CD4-positive, alpha-beta memory T cell (primary cell): ENCODE measurements around the gene DNM2. TPM values are rescaled to one million over a fixed set of nuclear protein-coding genes. Genes with fewer than 3 reads are reported as not detected.
A peak's percentile ranks its signal among the peaks of the same experiment; 100 is the strongest.

ENCODE experiments used
- CTCF ChIA-PET: fragments of 350-600 bp; sonication (Branson Sonifier 250); formaldehyde crosslinking; loops from one replicate; lab custom pipeline; 2021; ENCODE audit warnings: inconsistent platforms; ENCODE audit not compliant: partially characterized antibody; lab: Charles Lee
- POLR2A ChIA-PET: fragments of 350-600 bp; sonication (Branson Sonifier 250); formaldehyde crosslinking; loops from one replicate; lab custom pipeline; 2021; ENCODE audit not compliant: partially characterized antibody; lab: Charles Lee
- DNase-seq, 5 donors: peaks; one replicate each; pipeline versions ENCODE4 v3.0.0 to v3.0.0-alpha.2; 2020 to 2022; ENCODE audit warnings: mixed read lengths in 1 of 5
- H3K27ac ChIP-seq: one replicate; pipeline ENCODE4 v1.7.0; 2013; ENCODE audit warnings: low read depth, low read length
- H3K27me3 ChIP-seq: 2 replicates; pipeline ENCODE4 v1.7.0; 2013; ENCODE audit warnings: mild to moderate bottlenecking, low read length, moderate library complexity; ENCODE audit not compliant: insufficient read depth
- H3K36me3 ChIP-seq: 2 replicates; pipeline ENCODE4 v1.7.0; 2013; ENCODE audit warnings: mild to moderate bottlenecking, low read length, moderate library complexity; ENCODE audit not compliant: insufficient read depth
- H3K4me1 ChIP-seq: 2 replicates; pipeline ENCODE4 v1.7.0; 2013; ENCODE audit warnings: mild to moderate bottlenecking, low read length, moderate library complexity; ENCODE audit not compliant: insufficient read depth
- H3K4me3 ChIP-seq, 2 donors: one replicate each; pipeline ENCODE4 v1.7.0; 2013; ENCODE audit warnings: low read length in 2 of 2, mild to moderate bottlenecking in 1 of 2
- H3K9me3 ChIP-seq, 2 donors: one replicate each; pipeline ENCODE4 v1.7.0; 2013; ENCODE audit warnings: low read length in 2 of 2, control low read depth in 1 of 2; ENCODE audit not compliant: control insufficient read depth in 1 of 2
- H3K27ac Mint-ChIP-seq, 7 donors: one replicate each; pipeline ENCODE4 v1.8.0; 2020 to 2021; ENCODE audit warnings: mixed read lengths in 7 of 7, mild to moderate bottlenecking in 6 of 7, inconsistent platforms in 3 of 7, moderate library complexity in 3 of 7
- H3K27me3 Mint-ChIP-seq, 2 donors: one replicate each; pipeline ENCODE4 v1.8.0; 2020 to 2021; ENCODE audit warnings: mixed read lengths in 2 of 2
- H3K36me3 Mint-ChIP-seq, 2 donors: one replicate each; pipeline ENCODE4 v1.8.0; 2020 to 2021; ENCODE audit warnings: mixed read lengths in 2 of 2, inconsistent platforms in 1 of 2, mild to moderate bottlenecking in 1 of 2
- H3K4me1 Mint-ChIP-seq, 4 donors: one replicate each; pipeline ENCODE4 v1.8.0; 2020 to 2021; ENCODE audit warnings: mixed read lengths in 4 of 4, mild to moderate bottlenecking in 1 of 4
- H3K4me3 Mint-ChIP-seq, 8 donors: one replicate each; pipeline ENCODE4 v1.8.0; 2020 to 2021; ENCODE audit warnings: mixed read lengths in 8 of 8, mild to moderate bottlenecking in 7 of 8, moderate library complexity in 6 of 8, inconsistent platforms in 3 of 8
- H3K9me3 Mint-ChIP-seq, 8 donors: one replicate each; pipeline ENCODE4 v1.8.0; 2020 to 2021; ENCODE audit warnings: mixed read lengths in 8 of 8, mild to moderate bottlenecking in 5 of 8, inconsistent platforms in 3 of 8, moderate library complexity in 1 of 8
- intact Hi-C: fragments of 100-400 bp; cut with micrococcal nuclease; formaldehyde crosslinking; loops from one replicate; pipeline ENCODE4 v1.15.1; 2023
- polyA plus RNA-seq, 2 donors: library from polyadenylated mRNA; unstranded; fragments of 300-500 nt; fragmentation: Illumina TruSeq; gene quantifications; one replicate each; pipeline ENCODE4 v1.2.3, GENCODE V29; 2021
- total RNA-seq, 2 experiments: library from RNA; stranded (reverse); gene quantifications; one replicate each; pipeline ENCODE4 v1.2.3, GENCODE V29; 2021

Gene DNM2
- total and polyA plus RNA-seq, 4 experiments from 2014 or later = 46.3 to 272 (median 174) TPM

- intact Hi-C loops = no loop called here
- no peak for DNase-seq
- Histone ChIP-seq H3K36me3 (peaks cover 49% of the 10 kb centered on the region), H3K27ac (no peak overlapping the region), H3K27me3 (no peaks in the 10 kb centered on the region), H3K9me3 (no peaks in the 10 kb centered on the region), H3K4me1 (peaks cover 3% of the 10 kb centered on the region), H3K4me3 (no peak overlapping the region)
- no peak overlapping the region for H3K4me3 Mint-ChIP-seq
- peaks cover 2 to 12% (median 6%) of the 10 kb centered on the region in 4 donors for H3K4me1 Mint-ChIP-seq
- POLR2A ChIA-PET = no interaction called here
- H3K27me3 Mint-ChIP-seq = no peaks in the 10 kb centered on the region
- H3K9me3 Mint-ChIP-seq = peaks cover 0 to 4% (median 0%) of the 10 kb centered on the region in 8 donors
- peak overlapping the region in 3 of 7 donors; percentile 28 to 61 (median 58) for H3K27ac Mint-ChIP-seq
- peaks cover 22 to 53% of the 10 kb centered on the region in 2 donors for H3K36me3 Mint-ChIP-seq
- CTCF ChIA-PET = interaction anchor here (1.1 kb wide), 1 partner anchor 109 kb away, joined by 3 read pairs; no protein-coding TSS in a partner anchor
Observed at GRCh38 chr19:10690341-10690781, 27.5 kb upstream of the DNM2 start.

- peaks cover 0 to 4% (median 0%) of the 10 kb centered on the region in 8 donors for H3K9me3 Mint-ChIP-seq
- Histone ChIP-seq H3K4me3 (no peak overlapping the region), H3K27me3 (no peaks in the 10 kb centered on the region), H3K36me3 (peaks cover 48% of the 10 kb centered on the region), H3K4me1 (peaks cover 12% of the 10 kb centered on the region), H3K9me3 (no peaks in the 10 kb centered on the region), H3K27ac (no peak overlapping the region)
- peaks cover 3 to 4% of the 10 kb centered on the region in 2 donors for H3K27me3 Mint-ChIP-seq
- CTCF ChIA-PET = interaction anchor here (0.8 to 2.0 kb wide), 2 partner anchors 47 to 110 kb away, joined by 4 to 8 read pairs; no protein-coding TSS in a partner anchor
- no peak for DNase-seq
- H3K36me3 Mint-ChIP-seq = peaks cover 18 to 53% of the 10 kb centered on the region in 2 donors
- intact Hi-C loops = no loop called here
- no peak overlapping the region for H3K4me3 Mint-ChIP-seq
- H3K4me1 Mint-ChIP-seq = peaks cover 10 to 21% (median 15%) of the 10 kb centered on the region in 4 donors
- peak overlapping the region in 1 of 7 donors; percentile 28 for H3K27ac Mint-ChIP-seq
- POLR2A ChIA-PET = no interaction called here
Observed at GRCh38 chr19:10691178-10691881, 26.5 kb upstream of the DNM2 start.

- Histone ChIP-seq H3K36me3 (peaks cover 42% of the 10 kb centered on the region), H3K4me1 (peaks cover 12% of the 10 kb centered on the region), H3K27me3 (no peaks in the 10 kb centered on the region), H3K27ac (no peak overlapping the region), H3K4me3 (no peak overlapping the region), H3K9me3 (no peaks in the 10 kb centered on the region)
- no peak for DNase-seq
- POLR2A ChIA-PET = no interaction called here
- Mint-ChIP-seq H3K27ac (peak overlapping the region in 1 of 7 donors; percentile 28), H3K27me3 (peaks cover 3 to 4% of the 10 kb centered on the region in 2 donors), H3K4me1 (peaks cover 10 to 21% (median 16%) of the 10 kb centered on the region in 4 donors), H3K4me3 (no peak overlapping the region), H3K9me3 (peaks cover 0 to 4% (median 0%) of the 10 kb centered on the region in 8 donors), H3K36me3 (peaks cover 18 to 48% of the 10 kb centered on the region in 2 donors)
- CTCF ChIA-PET = interaction anchor here (0.8 to 2.0 kb wide), 4 partner anchors 9 to 110 kb away, joined by 3 to 8 read pairs (median 4); partner anchors contain the start of gene QTRT1
- intact Hi-C loops = no loop called here
Observed at GRCh38 chr19:10691883-10692282, 26.0 kb upstream of the DNM2 start.

- intact Hi-C loops = no loop called here
- CTCF ChIA-PET = interaction anchor here (0.9 to 2.0 kb wide), 3 partner anchors 8 to 111 kb away, joined by 3 to 8 read pairs (median 4); partner anchors contain the start of gene QTRT1
- Mint-ChIP-seq H3K27me3 (peaks cover 3 to 8% of the 10 kb centered on the region in 2 donors), H3K36me3 (peaks cover 18 to 45% of the 10 kb centered on the region in 2 donors), H3K27ac (peak overlapping the region in 2 of 7 donors; percentile 28 to 45), H3K4me3 (no peak overlapping the region), H3K9me3 (peaks cover 0 to 4% (median 0%) of the 10 kb centered on the region in 8 donors), H3K4me1 (peaks cover 10 to 21% (median 16%) of the 10 kb centered on the region in 4 donors)
- POLR2A ChIA-PET = no interaction called here
- H3K4me3 ChIP-seq = no peak overlapping the region
- H3K4me1 ChIP-seq = peaks cover 12% of the 10 kb centered on the region
- peaks cover 36% of the 10 kb centered on the region for H3K36me3 ChIP-seq
- no peaks in the 10 kb centered on the region for H3K9me3 ChIP-seq
- H3K27ac ChIP-seq = no peak overlapping the region
- DNase-seq = no peak
- no peaks in the 10 kb centered on the region for H3K27me3 ChIP-seq
Observed at GRCh38 chr19:10692673-10693264, 25.1 kb upstream of the DNM2 start.

- peak overlapping the region in 3 of 7 donors; percentile 42 to 89 (median 81) for H3K27ac Mint-ChIP-seq
Observed at GRCh38 chr19:10694706-10695307, 23.1 kb upstream of the DNM2 start.

GRCh38 chr19:10695401-10696398 is 22.2 kb upstream of the DNM2 start:
- Histone ChIP-seq H3K4me3 (peak overlapping the region in 1 of 2 donors; percentile 49), H3K27me3 (no peaks in the 10 kb centered on the region), H3K27ac (no peak overlapping the region), H3K36me3 (peaks cover 10% of the 10 kb centered on the region), H3K9me3 (no peaks in the 10 kb centered on the region), H3K4me1 (peaks cover 12% of the 10 kb centered on the region)
- Mint-ChIP-seq H3K27ac (peak overlapping the region in 6 of 7 donors; percentile 42 to 94 (median 84)), H3K4me1 (peaks cover 10 to 26% (median 16%) of the 10 kb centered on the region in 4 donors), H3K27me3 (peaks cover 3 to 12% of the 10 kb centered on the region in 2 donors), H3K9me3 (peaks cover 0 to 4% (median 0%) of the 10 kb centered on the region in 8 donors), H3K4me3 (peak overlapping the region; percentile 84 to 93 (median 90)), H3K36me3 (peaks cover 5 to 19% of the 10 kb centered on the region in 2 donors)
- POLR2A ChIA-PET = interaction anchor here (0.8 to 2.6 kb wide), 9 partner anchors 8 to 437 kb away, joined by 3 to 9 read pairs (median 3); partner anchors contain the start of genes DNM2 and KRI1
- intact Hi-C loops = loop anchor here (1.0 to 5.0 kb wide), 3 partner anchors 22 to 128 kb away; partner anchors contain the start of genes CDKN2D, ILF3 and KRI1
- peak; percentile 84 to 87 (median 85) for DNase-seq
- CTCF ChIA-PET = interaction anchor here (0.8 to 10.4 kb wide), 3 partner anchors 50 to 212 kb away, joined by 3 to 126 read pairs (median 56); no protein-coding TSS in a partner anchor

More at GRCh38 chr19:10694706-10695307, 23.1 kb upstream of the DNM2 start:
- Histone ChIP-seq H3K27ac (no peak overlapping the region), H3K4me3 (no peak overlapping the region), H3K9me3 (no peaks in the 10 kb centered on the region), H3K36me3 (peaks cover 19% of the 10 kb centered on the region), H3K27me3 (no peaks in the 10 kb centered on the region), H3K4me1 (peaks cover 12% of the 10 kb centered on the region)
- ChIA-PET CTCF (interaction anchor here (5.9 to 10.4 kb wide), 2 partner anchors 50 to 114 kb away, joined by 56 to 126 read pairs; no protein-coding TSS in a partner anchor), POLR2A (interaction anchor here (1.0 to 2.6 kb wide), 6 partner anchors 13 to 436 kb away, joined by 3 to 9 read pairs (median 6); partner anchors contain the start of gene KRI1)
- DNase-seq = no peak
- Mint-ChIP-seq H3K36me3 (peaks cover 12 to 28% of the 10 kb centered on the region in 2 donors), H3K4me3 (peak overlapping the region in 6 of 8 donors; percentile 32 to 91 (median 90)), H3K9me3 (peaks cover 0 to 4% (median 0%) of the 10 kb centered on the region in 8 donors), H3K4me1 (peaks cover 10 to 25% (median 16%) of the 10 kb centered on the region in 4 donors), H3K27me3 (peaks cover 3 to 12% of the 10 kb centered on the region in 2 donors)
- intact Hi-C loops = loop anchor here (1.0 to 5.0 kb wide), 3 partner anchors 22 to 128 kb away; partner anchors contain the start of genes CDKN2D, ILF3 and KRI1
